Activated naive CD8-positive, alpha-beta T cell (primary cell): Measurements from ENCODE around the gene HASPIN.

ENCODE experiments used
- H3K27ac Mint-ChIP-seq: one replicate; pipeline ENCODE4 v1.8.0; 2021; ENCODE audit warnings: mixed read lengths
- H3K27me3 Mint-ChIP-seq: one replicate; pipeline ENCODE4 v1.8.0; 2021; ENCODE audit warnings: mixed read lengths
- H3K36me3 Mint-ChIP-seq: one replicate; pipeline ENCODE4 v1.8.0; 2021; ENCODE audit warnings: mixed read lengths
- H3K4me1 Mint-ChIP-seq: one replicate; pipeline ENCODE4 v1.8.0; 2021; ENCODE audit warnings: low read depth, mixed read lengths
- H3K4me3 Mint-ChIP-seq: one replicate; pipeline ENCODE4 v1.8.0; 2021; ENCODE audit warnings: mild to moderate bottlenecking, mixed read lengths
- H3K9me3 Mint-ChIP-seq: one replicate; pipeline ENCODE4 v1.8.0; 2021; ENCODE audit warnings: low read depth, mixed read lengths

The HASPIN gene

DNA sequence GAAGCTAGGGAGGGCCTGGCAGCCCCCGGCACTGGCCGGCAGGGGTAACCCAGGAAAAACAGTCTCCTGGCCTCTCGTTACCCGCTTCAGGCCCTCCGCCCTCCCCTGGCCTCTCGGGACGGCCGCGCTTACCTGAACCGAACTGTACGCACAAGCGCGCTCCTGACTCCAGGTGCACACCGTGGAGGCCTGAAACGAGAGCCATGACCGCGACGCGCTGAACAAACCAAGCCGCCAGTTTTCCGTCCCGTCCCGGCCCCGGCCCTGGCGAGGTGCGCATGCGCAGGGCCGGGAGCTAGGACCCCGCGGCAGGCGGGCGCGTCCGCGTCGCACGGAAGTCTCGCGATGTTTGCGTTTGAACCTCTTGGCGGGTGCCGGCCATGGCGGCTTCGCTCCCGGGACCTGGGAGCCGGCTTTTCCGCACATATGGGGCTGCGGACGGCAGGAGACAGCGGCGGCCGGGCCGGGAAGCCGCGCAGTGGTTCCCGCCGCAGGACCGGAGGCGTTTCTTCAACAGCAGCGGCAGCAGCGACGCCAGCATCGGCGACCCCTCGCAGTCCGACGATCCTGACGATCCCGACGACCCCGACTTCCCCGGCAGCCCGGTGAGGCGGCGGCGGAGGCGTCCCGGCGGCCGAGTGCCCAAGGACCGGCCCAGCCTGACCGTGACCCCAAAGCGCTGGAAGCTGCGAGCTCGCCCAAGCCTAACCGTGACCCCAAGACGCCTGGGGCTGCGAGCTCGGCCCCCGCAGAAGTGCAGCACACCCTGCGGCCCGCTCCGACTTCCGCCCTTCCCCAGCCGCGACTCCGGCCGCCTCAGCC lies at the start of gene HASPIN:
Gene HASPIN (plus strand): TSS at position 348 of the 822 bp plus-strand sequence. CDS start 33 bp downstream, at position 381.
- H3K4me3 Mint-ChIP-seq, result peak within 1 kb of the TSS; percentile 96
- peaks cover 7% of the 10 kb centered on the region for H3K36me3 Mint-ChIP-seq
- peaks cover 1% of the 10 kb centered on the region for H3K27me3 Mint-ChIP-seq
- peak within 1 kb of the TSS; percentile 91 for H3K27ac Mint-ChIP-seq
- peaks cover 37% of the 10 kb centered on the region for H3K4me1 Mint-ChIP-seq
- H3K9me3 Mint-ChIP-seq, result no peaks in the 10 kb centered on the region

DNA sequence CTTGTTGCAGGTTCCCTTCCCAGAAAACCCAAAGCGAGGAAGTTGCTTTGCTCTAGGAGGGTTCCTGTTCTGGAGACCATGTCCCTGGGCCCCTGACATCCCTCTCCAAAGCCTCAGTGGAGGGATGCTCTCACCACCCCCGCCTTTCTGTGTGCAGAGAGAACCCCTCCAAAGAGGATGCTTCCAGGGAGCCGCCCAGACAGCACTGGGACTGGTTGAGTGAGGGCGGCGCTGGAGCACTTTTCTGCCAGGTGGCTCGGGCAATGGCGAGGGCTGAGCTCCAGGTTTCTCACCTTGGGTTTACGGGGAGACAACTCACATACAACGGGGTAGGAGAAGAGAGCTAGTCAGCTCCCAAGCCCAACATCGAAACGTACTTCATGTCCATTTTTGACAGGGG lies 47.8 kb upstream of the HASPIN start:
- H3K36me3 Mint-ChIP-seq, result peaks cover 4% of the 10 kb centered on the region
- H3K27me3 Mint-ChIP-seq, result no peaks in the 10 kb centered on the region
- H3K4me3 Mint-ChIP-seq, result no peak overlapping the region
- no peaks in the 10 kb centered on the region for H3K9me3 Mint-ChIP-seq
- H3K4me1 Mint-ChIP-seq, result peaks cover 2% of the 10 kb centered on the region
- H3K27ac Mint-ChIP-seq, result no peak overlapping the region

DNA sequence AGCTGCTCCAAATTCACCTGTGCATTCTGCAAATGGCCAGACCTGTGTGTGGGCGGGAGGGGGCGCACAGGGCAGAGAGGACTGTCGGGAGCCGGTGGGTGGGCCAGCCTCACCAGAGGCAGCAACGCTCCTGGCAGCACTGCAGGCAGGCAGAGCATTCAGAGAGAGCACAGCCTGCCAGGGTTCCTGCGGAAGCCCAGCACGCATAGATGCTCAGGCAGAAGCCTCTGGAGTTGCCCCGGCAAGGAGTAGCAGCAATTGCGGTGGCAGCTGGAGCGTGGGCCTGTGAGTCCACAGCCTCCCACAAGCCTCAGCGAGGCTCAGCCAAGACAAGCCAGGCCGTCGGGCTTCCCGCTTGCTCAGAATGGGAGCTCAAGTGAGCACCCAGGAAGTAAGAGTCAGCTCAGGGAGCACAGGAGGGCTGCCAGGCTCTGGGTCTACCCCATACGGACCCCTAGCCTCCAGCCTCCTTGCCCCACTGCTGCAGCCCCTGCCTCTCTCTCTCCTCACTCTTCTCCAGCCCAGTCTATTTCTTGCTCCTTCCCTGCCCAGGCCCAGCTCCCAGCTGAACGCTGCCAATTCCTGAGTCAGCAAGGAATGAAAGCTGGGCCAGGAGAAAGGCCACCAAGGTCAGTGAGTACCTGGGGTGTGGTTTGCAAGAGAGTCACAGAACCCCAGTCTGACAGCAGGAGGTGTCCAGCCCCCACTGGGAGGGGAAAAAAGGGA lies 45.4 kb upstream of the HASPIN start:
- no peak overlapping the region for H3K27ac Mint-ChIP-seq
- H3K9me3 Mint-ChIP-seq, result no peaks in the 10 kb centered on the region
- H3K4me1 Mint-ChIP-seq, result peaks cover 5% of the 10 kb centered on the region
- no peaks in the 10 kb centered on the region for H3K27me3 Mint-ChIP-seq
- H3K4me3 Mint-ChIP-seq, result no peak overlapping the region
- H3K36me3 Mint-ChIP-seq, result peaks cover 2% of the 10 kb centered on the region

DNA sequence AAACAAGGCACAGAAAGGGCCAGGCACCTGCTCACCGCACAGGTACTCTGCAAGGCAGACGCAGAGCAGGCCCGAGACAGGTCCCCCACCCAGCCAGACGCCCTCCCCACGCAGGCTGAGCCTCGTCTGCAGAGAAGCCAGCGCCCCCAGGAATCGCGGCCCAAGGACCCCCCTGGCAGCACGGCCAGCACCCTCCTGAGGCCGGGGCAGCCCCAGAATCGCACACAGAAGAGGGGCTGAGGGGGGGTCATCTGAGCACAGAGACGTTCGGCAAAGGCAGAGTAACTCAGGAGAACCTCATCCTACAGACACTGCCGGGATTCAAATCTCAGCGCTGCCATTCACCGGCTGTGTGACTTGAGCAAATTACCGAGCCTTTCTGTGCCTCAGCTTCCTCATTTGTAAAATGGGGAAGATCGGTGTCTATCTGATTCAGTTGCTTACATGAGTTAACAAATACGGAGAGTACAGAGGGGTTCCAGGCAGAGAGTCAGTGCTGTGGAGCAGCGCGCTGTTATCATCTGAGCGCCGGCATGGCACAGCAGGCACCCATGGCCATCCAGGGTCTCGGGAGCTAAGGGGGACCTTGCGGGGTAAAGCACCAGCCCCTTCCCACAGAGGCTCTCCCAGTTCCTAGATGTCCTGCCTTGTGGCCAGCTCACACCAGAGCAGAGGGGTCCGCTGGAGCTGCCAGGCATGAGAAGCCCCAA lies 44.7 kb upstream of the HASPIN start:
- H3K27ac Mint-ChIP-seq, result no peak overlapping the region
- H3K9me3 Mint-ChIP-seq, result no peaks in the 10 kb centered on the region
- peaks cover 2% of the 10 kb centered on the region for H3K36me3 Mint-ChIP-seq
- H3K27me3 Mint-ChIP-seq, result no peaks in the 10 kb centered on the region
- no peak overlapping the region for H3K4me3 Mint-ChIP-seq
- peaks cover 6% of the 10 kb centered on the region for H3K4me1 Mint-ChIP-seq

DNA sequence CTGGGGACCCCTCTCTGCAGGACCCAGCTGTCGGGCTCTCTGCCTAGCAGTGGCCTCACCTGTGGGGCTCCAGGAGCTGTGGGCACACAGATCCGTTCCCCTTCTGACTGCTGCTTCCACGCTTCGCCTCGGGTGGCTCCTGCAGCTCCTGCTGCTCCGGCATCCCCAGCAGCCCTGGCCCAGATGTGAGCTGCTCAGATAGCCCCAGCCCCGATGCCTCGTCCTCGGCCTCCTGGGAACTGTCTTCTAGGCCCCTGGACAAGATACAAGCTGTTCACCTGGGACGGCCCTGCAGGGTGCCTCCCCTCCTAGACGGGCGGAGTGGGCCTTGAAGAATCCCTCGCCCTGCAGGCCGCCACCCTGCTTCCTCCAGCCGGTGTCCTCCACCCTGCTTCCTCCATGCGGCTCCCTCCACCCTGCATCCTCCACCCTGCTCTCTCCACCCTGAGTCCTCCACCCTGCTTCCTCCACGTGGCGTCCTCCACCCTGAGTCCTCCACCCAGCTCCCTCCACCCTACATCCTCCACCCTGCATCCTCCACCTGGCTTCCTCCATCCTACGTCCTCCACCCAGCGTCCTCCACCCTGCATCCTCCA lies 44.1 kb upstream of the HASPIN start:
- H3K27ac Mint-ChIP-seq, result no peak overlapping the region
- peaks cover 1% of the 10 kb centered on the region for H3K36me3 Mint-ChIP-seq
- H3K9me3 Mint-ChIP-seq, result no peaks in the 10 kb centered on the region
- no peak overlapping the region for H3K4me3 Mint-ChIP-seq
- peaks cover 6% of the 10 kb centered on the region for H3K4me1 Mint-ChIP-seq
- no peaks in the 10 kb centered on the region for H3K27me3 Mint-ChIP-seq

DNA sequence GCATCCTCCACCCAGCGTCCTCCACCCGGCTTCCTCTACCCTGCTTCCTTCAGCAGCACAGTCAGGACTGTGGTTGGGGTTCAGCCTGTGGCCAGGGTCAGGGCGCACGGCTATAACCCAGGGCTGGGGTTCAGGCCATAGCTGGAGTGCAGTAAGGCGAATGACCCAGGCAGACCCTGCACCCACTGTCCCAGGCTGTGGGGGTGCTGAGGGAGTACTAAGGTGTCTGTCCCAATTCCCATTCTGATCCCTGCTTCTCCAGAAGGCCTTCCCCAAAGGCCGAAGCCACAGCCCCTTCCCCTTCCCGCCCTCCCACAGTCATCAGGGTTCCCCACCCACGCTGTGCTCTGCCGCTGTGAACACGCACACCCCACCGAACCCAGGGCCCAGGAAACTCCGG lies 42.6 kb upstream of the HASPIN start:
- Mint-ChIP-seq H3K27ac (no peak overlapping the region), H3K36me3 (no peaks in the 10 kb centered on the region), H3K9me3 (no peaks in the 10 kb centered on the region), H3K27me3 (no peaks in the 10 kb centered on the region), H3K4me3 (no peak overlapping the region), H3K4me1 (peaks cover 6% of the 10 kb centered on the region)

DNA sequence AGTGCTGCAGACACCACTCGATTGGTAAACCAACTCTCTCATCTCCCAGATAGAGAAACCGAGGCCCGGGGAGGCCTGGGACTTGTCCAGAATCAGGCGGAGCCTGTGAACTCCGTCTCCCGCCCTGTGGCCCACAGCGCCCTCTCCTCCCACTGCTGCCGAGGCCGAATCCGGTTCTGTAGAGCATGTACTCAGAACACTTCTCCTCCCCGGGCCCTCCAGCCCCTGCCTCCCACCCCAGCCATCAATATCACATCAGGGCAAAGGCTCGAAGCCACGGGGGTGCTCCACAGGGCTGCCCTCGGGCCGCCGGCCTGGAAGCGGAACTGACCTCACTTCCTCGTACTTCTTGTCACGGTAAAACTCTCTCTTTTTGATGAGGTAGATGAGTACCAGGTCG lies 42.1 kb upstream of the HASPIN start:
- Mint-ChIP-seq H3K27me3 (no peaks in the 10 kb centered on the region), H3K4me3 (no peak overlapping the region), H3K4me1 (peaks cover 6% of the 10 kb centered on the region), H3K27ac (no peak overlapping the region), H3K36me3 (no peaks in the 10 kb centered on the region), H3K9me3 (no peaks in the 10 kb centered on the region)

DNA sequence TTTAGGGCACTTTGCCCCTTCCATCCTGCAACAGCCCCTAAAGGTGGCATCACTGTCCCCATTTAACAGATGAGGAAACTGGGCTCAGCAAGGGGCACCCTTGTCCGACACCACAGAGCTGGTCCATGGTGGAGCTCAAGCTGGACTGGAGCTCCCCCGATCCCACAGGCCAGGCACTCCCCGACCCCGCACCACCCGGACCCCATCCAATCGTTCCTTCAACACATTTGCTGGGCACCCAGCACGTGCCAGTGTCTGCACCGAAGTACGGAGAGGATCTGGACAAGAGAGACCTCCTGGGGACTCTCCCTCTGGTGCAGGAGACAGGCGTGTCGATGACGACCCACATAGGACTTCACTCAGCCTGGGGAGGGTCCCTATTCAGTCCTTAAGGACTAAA lies 41.7 kb upstream of the HASPIN start:
- Mint-ChIP-seq H3K4me1 (peaks cover 6% of the 10 kb centered on the region), H3K9me3 (no peaks in the 10 kb centered on the region), H3K27ac (no peak overlapping the region), H3K27me3 (no peaks in the 10 kb centered on the region), H3K36me3 (no peaks in the 10 kb centered on the region), H3K4me3 (no peak overlapping the region)

DNA sequence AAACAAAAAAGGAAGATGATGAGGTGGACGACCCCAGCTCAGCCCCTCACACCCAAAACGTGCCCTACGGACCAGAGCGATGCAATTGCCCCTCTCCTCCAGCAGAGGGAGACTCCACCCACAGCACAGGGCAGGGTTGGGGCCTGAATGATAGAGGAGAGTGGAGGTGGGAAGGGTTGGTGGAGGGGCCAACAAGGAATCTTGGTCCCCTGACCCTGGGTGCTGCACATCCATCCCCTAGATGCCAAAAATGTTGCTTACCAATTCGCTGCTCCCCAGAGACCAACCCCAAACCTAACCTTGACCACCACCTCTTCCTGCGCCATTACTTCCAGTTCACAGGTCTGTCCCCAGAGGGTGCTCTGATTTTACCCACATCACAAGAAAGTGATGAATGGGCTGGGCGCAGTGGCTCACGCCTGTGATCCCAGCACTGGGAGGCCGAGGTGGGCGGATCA lies 40.6 kb upstream of the HASPIN start:
- no peaks in the 10 kb centered on the region for H3K9me3 Mint-ChIP-seq
- H3K36me3 Mint-ChIP-seq, result no peaks in the 10 kb centered on the region
- peaks cover 6% of the 10 kb centered on the region for H3K4me1 Mint-ChIP-seq
- H3K4me3 Mint-ChIP-seq, result no peak overlapping the region
- no peaks in the 10 kb centered on the region for H3K27me3 Mint-ChIP-seq
- H3K27ac Mint-ChIP-seq, result no peak overlapping the region

DNA sequence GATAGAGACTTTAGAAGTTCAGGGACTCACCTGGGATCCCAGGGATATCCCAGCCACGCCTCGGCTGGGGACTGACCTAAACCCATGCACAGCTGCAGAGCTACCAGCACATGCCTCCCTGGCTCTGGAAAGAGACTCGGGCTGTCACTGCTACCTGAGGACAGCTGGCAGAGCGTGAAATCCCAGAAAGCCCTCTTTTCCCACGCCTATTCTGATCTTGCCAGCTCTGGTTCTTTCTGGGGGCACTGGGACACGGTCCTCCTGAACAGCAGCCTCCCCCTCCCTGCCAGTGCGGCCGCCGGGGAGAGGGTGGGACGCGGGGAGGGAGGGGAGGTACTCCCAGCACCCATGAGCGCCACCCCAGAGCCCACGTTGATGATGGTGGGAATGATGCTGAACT lies 38.5 kb upstream of the HASPIN start:
- H3K4me3 Mint-ChIP-seq, result no peak overlapping the region
- peaks cover 3% of the 10 kb centered on the region for H3K36me3 Mint-ChIP-seq
- no peaks in the 10 kb centered on the region for H3K9me3 Mint-ChIP-seq
- no peak overlapping the region for H3K27ac Mint-ChIP-seq
- no peaks in the 10 kb centered on the region for H3K27me3 Mint-ChIP-seq
- peaks cover 6% of the 10 kb centered on the region for H3K4me1 Mint-ChIP-seq

DNA sequence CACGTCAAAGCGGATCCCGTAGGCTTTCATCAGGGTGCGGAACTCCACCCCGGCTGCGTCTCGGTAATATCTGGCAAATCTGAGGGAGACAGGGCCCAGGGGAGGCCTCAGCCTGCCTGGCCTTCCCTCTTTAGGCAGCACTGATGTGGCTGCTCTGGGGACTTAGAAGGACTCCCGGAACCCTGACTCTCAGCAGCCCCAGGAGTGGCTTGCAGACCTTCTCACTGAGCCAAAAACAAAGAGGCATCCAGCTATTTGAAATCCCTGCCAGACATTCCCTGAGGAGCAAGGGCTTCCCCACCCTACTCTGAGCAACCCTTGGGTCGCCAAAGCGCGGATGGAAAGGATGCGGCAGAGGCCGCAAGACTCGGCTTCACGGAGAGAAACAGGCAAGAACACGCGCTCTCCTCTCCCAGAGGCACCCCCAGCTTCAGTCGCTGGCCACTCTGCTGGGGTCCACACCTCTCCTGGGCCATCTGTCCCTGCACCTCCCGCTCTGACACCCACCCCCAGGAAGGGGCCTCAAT lies 35.6 kb upstream of the HASPIN start:
- H3K27ac Mint-ChIP-seq, result no peak overlapping the region
- H3K4me3 Mint-ChIP-seq, result no peak overlapping the region
- peaks cover 7% of the 10 kb centered on the region for H3K4me1 Mint-ChIP-seq
- H3K36me3 Mint-ChIP-seq, result peaks cover 3% of the 10 kb centered on the region
- H3K27me3 Mint-ChIP-seq, result no peaks in the 10 kb centered on the region
- H3K9me3 Mint-ChIP-seq, result no peaks in the 10 kb centered on the region

DNA sequence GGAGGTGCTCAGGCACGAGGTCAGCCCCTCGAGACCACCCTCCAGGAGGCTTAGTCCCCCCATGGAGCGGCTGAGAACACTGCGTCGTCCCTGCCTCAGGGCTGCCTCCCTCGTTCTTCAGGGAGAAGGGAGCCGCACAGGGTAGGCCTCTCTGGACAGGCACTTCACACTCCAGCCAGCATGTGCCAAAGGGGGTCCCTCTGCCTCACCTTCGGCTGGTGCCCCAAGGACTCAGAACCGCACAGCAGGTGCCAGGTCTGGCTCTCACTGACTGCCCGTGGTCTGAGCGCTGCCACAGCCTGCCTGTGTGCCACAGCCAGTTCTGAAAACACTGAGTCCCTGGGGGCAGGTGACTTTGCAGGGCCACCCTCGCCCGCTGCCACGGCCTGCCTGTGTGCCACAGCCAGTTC lies 34.8 kb upstream of the HASPIN start:
- peaks cover 3% of the 10 kb centered on the region for H3K36me3 Mint-ChIP-seq
- no peak overlapping the region for H3K4me3 Mint-ChIP-seq
- H3K27ac Mint-ChIP-seq, result no peak overlapping the region
- no peaks in the 10 kb centered on the region for H3K9me3 Mint-ChIP-seq
- H3K27me3 Mint-ChIP-seq, result no peaks in the 10 kb centered on the region
- peaks cover 7% of the 10 kb centered on the region for H3K4me1 Mint-ChIP-seq

DNA sequence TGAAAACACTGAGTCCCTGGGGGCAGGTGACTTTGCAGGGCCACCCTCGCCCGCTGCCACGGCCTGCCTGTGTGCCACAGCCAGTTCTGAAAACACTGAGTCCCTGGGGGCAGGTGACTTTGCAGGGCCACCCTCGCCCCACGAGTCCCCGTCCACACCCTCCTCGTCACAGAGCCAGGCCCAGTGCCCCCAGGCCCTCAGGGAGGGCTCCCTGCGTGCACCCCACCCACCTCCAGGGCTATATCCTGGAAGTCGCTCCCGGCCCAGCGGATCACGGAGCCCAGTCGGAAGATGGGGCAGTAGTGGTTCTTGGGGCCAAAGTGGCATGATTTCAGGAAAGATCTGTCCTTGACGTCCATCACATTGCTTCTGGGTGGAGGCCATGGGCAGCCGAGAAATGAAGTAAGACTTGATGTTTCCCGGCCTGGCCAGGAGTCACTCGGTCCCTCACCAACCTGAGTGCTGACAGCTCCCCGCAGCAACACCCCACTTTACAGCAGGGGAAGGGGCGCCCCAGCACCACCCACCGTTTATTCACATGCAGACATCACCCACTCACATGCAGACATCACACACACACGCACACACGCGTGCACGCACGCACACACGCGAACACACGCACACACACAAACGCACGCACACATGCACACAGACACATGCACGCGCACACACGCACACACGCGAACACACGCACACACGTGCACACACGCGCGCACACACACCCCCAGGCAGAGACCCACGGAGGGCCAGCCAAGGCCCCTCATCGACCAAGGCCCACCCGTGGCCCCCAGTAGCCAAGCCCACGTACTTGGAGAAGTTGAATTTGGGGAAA lies 34.2 kb upstream of the HASPIN start:
- no peak overlapping the region for H3K4me3 Mint-ChIP-seq
- peaks cover 13% of the 10 kb centered on the region for H3K4me1 Mint-ChIP-seq
- H3K27ac Mint-ChIP-seq, result no peak overlapping the region
- peaks cover 3% of the 10 kb centered on the region for H3K36me3 Mint-ChIP-seq
- no peaks in the 10 kb centered on the region for H3K9me3 Mint-ChIP-seq
- H3K27me3 Mint-ChIP-seq, result no peaks in the 10 kb centered on the region
